ENCODE measurements around the gene ARHGAP29. TPM values are rescaled to one million over a fixed set of nuclear protein-coding genes. Genes with fewer than 3 reads are reported as not detected.
A peak's percentile ranks its signal among the peaks of the same experiment; 100 is the strongest.

ARHGAP29 gene
- total and polyA plus RNA-seq, 2 experiments from 2014 or later, result 9.6 to 22.3 TPM

GRCh38 chr1:94239051-94239450 is 1.7 kb upstream of the ARHGAP29 start:
- H3K27me3 ChIP-seq, result peaks cover 5% of the 10 kb centered on the region
- H3K9me3 ChIP-seq (ENCODE audit: low read depth), result no peaks in the 10 kb centered on the region
- no peaks in the 10 kb centered on the region for H4K20me1 ChIP-seq (ENCODE audit: insufficient read depth, poor library complexity, severe bottlenecking)
- H3K4me3 ChIP-seq, result no peak overlapping the region
- H3K36me3 ChIP-seq (replicated peaks; ENCODE audit: insufficient read depth, low read depth), result no peaks in the 10 kb centered on the region
- TF ChIP-seq CTCF (IDR thresholded peaks at IDR 0.05; ENCODE audit: poor library complexity) (no peak), EZH2 (IDR thresholded peaks at IDR 0.05; ENCODE audit: borderline replicate concordance) (no peak), EZH2phosphoT487 (IDR thresholded peaks at IDR 0.05; ENCODE audit: low read depth, severe bottlenecking, unreplicated experiment) (no peak)
- H3K79me2 ChIP-seq, result peaks cover 67% of the 10 kb centered on the region
- no peaks in the 10 kb centered on the region for H3K4me1 ChIP-seq (ENCODE audit: insufficient read depth)
- no peaks in the 10 kb centered on the region for H3K9me2 ChIP-seq (replicated peaks; ENCODE audit: insufficient read depth)
- WGBS (ENCODE audit: low lambda C conversion rate, missing lambda C conversion rate), result 77% methylated on average over 3 of the region's 3 CpGs
- no peak overlapping the region for H3K4me2 ChIP-seq
- H2AFZ ChIP-seq, result no peak overlapping the region
- no peak overlapping the region for H3K27ac ChIP-seq
- no peak for DNase-seq (ENCODE audit: low spot score)

GRCh38 chr1:94236630-94237290 is 624 bp downstream of the ARHGAP29 start:
- under 1% methylated on average over 37 of the region's 39 CpGs for WGBS (ENCODE audit: low lambda C conversion rate, missing lambda C conversion rate)
- H3K4me2 ChIP-seq, result peak overlapping the region; percentile 85
- DNase-seq (ENCODE audit: low spot score), result peak; percentile 64
- peak overlapping the region; percentile 49 for H3K4me3 ChIP-seq
- no peaks in the 10 kb centered on the region for H3K36me3 ChIP-seq (replicated peaks; ENCODE audit: insufficient read depth, low read depth)
- H3K9me2 ChIP-seq (replicated peaks; ENCODE audit: insufficient read depth), result no peaks in the 10 kb centered on the region
- TF ChIP-seq CTCF (IDR thresholded peaks at IDR 0.05; ENCODE audit: poor library complexity), result peak; percentile 27
- no peak for TF ChIP-seq EZH2 (IDR thresholded peaks at IDR 0.05; ENCODE audit: borderline replicate concordance)
- no peak for TF ChIP-seq EZH2phosphoT487 (IDR thresholded peaks at IDR 0.05; ENCODE audit: low read depth, severe bottlenecking, unreplicated experiment)
- peaks cover 5% of the 10 kb centered on the region for H3K27me3 ChIP-seq
- H3K79me2 ChIP-seq, result peaks cover 68% of the 10 kb centered on the region
- peak overlapping the region; percentile 83 for H2AFZ ChIP-seq
- H3K4me1 ChIP-seq (ENCODE audit: insufficient read depth), result no peaks in the 10 kb centered on the region
- no peaks in the 10 kb centered on the region for H4K20me1 ChIP-seq (ENCODE audit: insufficient read depth, poor library complexity, severe bottlenecking)
- peak overlapping the region; percentile 82 for H3K27ac ChIP-seq
- H3K9me3 ChIP-seq (ENCODE audit: low read depth), result no peaks in the 10 kb centered on the region

GRCh38 chr1:94236013-94236491 is 1.3 kb downstream of the ARHGAP29 start:
- TF ChIP-seq EZH2 (IDR thresholded peaks at IDR 0.05; ENCODE audit: borderline replicate concordance), result no peak
- no peak for TF ChIP-seq CTCF (IDR thresholded peaks at IDR 0.05; ENCODE audit: poor library complexity)
- no peak for TF ChIP-seq EZH2phosphoT487 (IDR thresholded peaks at IDR 0.05; ENCODE audit: low read depth, severe bottlenecking, unreplicated experiment)
- Histone ChIP-seq H3K4me2 (peak overlapping the region; percentile 85), H3K27ac (peak overlapping the region; percentile 82), H3K36me3 (replicated peaks; ENCODE audit: insufficient read depth, low read depth) (no peaks in the 10 kb centered on the region), H3K9me3 (ENCODE audit: low read depth) (no peaks in the 10 kb centered on the region), H3K27me3 (peaks cover 5% of the 10 kb centered on the region), H2AFZ (peak overlapping the region; percentile 83), H4K20me1 (ENCODE audit: insufficient read depth, poor library complexity, severe bottlenecking) (no peaks in the 10 kb centered on the region), H3K9me2 (replicated peaks; ENCODE audit: insufficient read depth) (no peaks in the 10 kb centered on the region), H3K4me1 (ENCODE audit: insufficient read depth) (no peaks in the 10 kb centered on the region), H3K4me3 (peak overlapping the region; percentile 49), H3K79me2 (peaks cover 73% of the 10 kb centered on the region)
- WGBS (ENCODE audit: low lambda C conversion rate, missing lambda C conversion rate), result 3% methylated on average over 6 of the region's 6 CpGs
- no peak for DNase-seq (ENCODE audit: low spot score)
